ACC112 (cell line): Measurements from ENCODE around the gene PLCXD1.

Experiments used
- H2AFZ ChIP-seq: fragments of 200-600 bp; sonication (generic); one replicate; pipeline ENCODE4 v1.6.0; 2017; ENCODE audit warnings: antibody characterized with exemption, low read length; ENCODE audit not compliant: unreplicated experiment
- H3K27ac ChIP-seq: fragments of 200-600 bp; sonication (generic); 2 replicates; pipeline ENCODE4 v1.5.1; 2014; ENCODE audit warnings: low read depth, mild to moderate bottlenecking, antibody characterized with exemption, low read length, moderate library complexity
- H3K27me3 ChIP-seq: fragments of 200-600 bp; sonication (generic); 2 replicates; pipeline ENCODE4 v1.6.1; 2014; ENCODE audit warnings: mild to moderate bottlenecking, antibody characterized with exemption, low read length, moderate library complexity, mixed read lengths; ENCODE audit not compliant: insufficient read depth
- H3K36me3 ChIP-seq: fragments of 200-600 bp; sonication (generic); 2 replicates; pipeline ENCODE4 v1.6.1; 2016; ENCODE audit warnings: mild to moderate bottlenecking, antibody characterized with exemption, low read length, moderate library complexity, mixed read lengths; ENCODE audit not compliant: insufficient read depth
- H3K4me1 ChIP-seq: fragments of 200-600 bp; sonication (generic); one replicate; pipeline ENCODE4 v1.6.1; 2016; ENCODE audit warnings: low read length, mixed read lengths; ENCODE audit not compliant: insufficient read depth, unreplicated experiment, control insufficient read depth
- H3K4me3 ChIP-seq: fragments of 200-600 bp; sonication (generic); 2 replicates; pipeline ENCODE4 v1.5.1; 2014; ENCODE audit warnings: mild to moderate bottlenecking, low read depth, low read length
- H3K79me2 ChIP-seq: fragments of 200-600 bp; sonication (generic); one replicate; pipeline ENCODE4 v1.6.0; 2016; ENCODE audit warnings: low read length; ENCODE audit not compliant: control insufficient read depth, unreplicated experiment, insufficient read depth

PLCXD1 gene

GRCh38 chrX:331151-331824, 50.1 kb downstream of the PLCXD1 start:
- peaks cover 13% of the 10 kb centered on the region; the same call in 1 of the 2 replicates for H3K27me3 ChIP-seq
- no peak overlapping the region for H2AFZ ChIP-seq
- H3K4me3 ChIP-seq, result peak overlapping the region; percentile 48; the same call in 1 of the 2 replicates
- no peaks in the 10 kb centered on the region for H3K79me2 ChIP-seq
- H3K36me3 ChIP-seq, result peaks cover 14% of the 10 kb centered on the region; the same call in 1 of the 2 replicates
- H3K4me1 ChIP-seq, result peaks cover 13% of the 10 kb centered on the region
- no peak overlapping the region for H3K27ac ChIP-seq

DNA sequence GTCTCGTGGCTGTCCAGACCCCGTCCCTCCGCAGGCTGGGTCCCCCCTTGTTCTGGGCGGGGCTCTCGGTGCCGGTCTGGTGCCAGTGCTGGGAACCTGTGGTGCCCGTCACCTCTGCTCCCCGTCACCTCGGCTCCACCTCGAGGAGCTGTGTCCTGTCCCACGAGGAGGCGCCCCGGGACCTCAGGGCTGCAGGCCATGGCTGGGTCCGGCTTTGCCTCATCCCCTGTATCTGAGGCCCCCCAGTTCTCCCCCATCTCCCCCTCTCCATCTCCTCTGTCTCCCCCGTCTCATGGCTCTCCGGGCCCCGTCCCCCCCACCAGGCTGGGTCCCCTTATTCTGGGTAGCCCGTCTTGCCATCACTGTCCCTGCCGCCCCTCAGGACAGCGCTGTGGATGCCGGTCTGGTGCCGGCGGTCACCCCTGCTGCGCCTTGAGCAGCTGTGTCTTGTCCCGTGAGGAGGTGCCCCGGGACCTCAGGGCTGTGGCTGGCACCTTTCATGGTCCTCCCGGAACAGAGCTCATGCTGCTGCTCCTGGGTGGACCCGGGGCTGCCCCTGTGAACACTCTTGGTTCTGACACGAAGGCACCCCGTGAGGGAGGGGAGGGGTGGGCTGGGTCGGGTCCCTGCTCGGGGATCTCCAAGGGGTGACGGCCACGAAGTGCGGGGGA, 50.8 kb downstream of the PLCXD1 start:
- H2AFZ ChIP-seq, result no peak overlapping the region
- no peak overlapping the region for H3K4me3 ChIP-seq

GRCh38 chrX:332496-332860, 51.3 kb downstream of the PLCXD1 start:
- H3K4me1 ChIP-seq, result peaks cover 13% of the 10 kb centered on the region
- H3K4me3 ChIP-seq, result no peak overlapping the region
- H3K27ac ChIP-seq, result no peak overlapping the region
- peaks cover 13% of the 10 kb centered on the region; the same call in 1 of the 2 replicates for H3K27me3 ChIP-seq
- H3K36me3 ChIP-seq, result peaks cover 23% of the 10 kb centered on the region; the same call in 1 of the 2 replicates
- no peak overlapping the region for H2AFZ ChIP-seq
- no peaks in the 10 kb centered on the region for H3K79me2 ChIP-seq

More for the DNA sequence above, 50.8 kb downstream of the PLCXD1 start:
- H3K4me1 ChIP-seq, result peaks cover 13% of the 10 kb centered on the region
- H3K36me3 ChIP-seq, result peaks cover 20% of the 10 kb centered on the region; the same call in 1 of the 2 replicates
- no peak overlapping the region for H3K27ac ChIP-seq
- no peaks in the 10 kb centered on the region for H3K79me2 ChIP-seq
- H3K27me3 ChIP-seq, result peaks cover 13% of the 10 kb centered on the region; the same call in 1 of the 2 replicates

DNA sequence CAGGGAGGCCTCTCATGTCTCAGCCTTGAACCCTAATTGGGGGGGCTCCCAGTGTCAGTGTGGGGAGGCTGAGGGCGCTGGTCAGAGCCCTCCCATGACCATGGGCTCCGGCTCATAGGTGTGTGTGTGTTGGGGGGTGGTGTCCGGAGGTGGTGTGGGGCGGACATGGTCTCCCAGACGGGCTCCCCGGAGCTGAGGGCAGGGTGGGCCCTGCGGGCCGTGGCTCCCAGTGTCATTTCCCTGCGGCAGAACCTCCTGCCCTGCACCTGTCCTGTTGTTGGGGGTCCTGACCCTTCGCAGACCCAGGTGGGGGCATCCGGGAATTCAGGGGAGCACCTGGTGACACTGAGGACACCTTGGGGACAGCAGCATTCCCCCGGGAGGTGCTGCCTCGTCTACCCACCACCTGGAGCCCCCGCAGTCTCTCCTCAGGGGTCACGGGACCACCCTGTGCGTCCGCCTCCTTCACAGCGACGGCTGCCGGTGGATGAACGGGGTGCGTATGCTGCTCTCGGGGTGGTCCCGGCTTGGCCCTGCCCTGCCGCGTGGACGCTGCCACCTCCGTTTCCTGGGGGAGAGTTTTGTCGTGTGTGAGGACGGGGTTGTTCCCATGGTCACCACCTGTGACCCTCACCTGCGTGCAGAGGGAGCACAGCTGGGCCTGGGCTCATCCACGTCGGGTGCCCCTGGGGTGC, 51.9 kb downstream of the PLCXD1 start:
- peaks cover 13% of the 10 kb centered on the region for H3K4me1 ChIP-seq
- no peak overlapping the region for H3K4me3 ChIP-seq
- no peak overlapping the region for H2AFZ ChIP-seq
- peaks cover 13% of the 10 kb centered on the region; the same call in 1 of the 2 replicates for H3K27me3 ChIP-seq
- H3K36me3 ChIP-seq, result peaks cover 29% of the 10 kb centered on the region; the same call in 1 of the 2 replicates
- H3K79me2 ChIP-seq, result no peaks in the 10 kb centered on the region
- H3K27ac ChIP-seq, result no peak overlapping the region

- Histone ChIP-seq H3K27ac (no peak overlapping the region), H2AFZ (no peak overlapping the region), H3K4me3 (no peak overlapping the region), H3K79me2 (no peaks in the 10 kb centered on the region), H3K36me3 (peaks cover 36% of the 10 kb centered on the region; the same call in 1 of the 2 replicates), H3K4me1 (peaks cover 13% of the 10 kb centered on the region), H3K27me3 (peaks cover 13% of the 10 kb centered on the region; the same call in 1 of the 2 replicates)
Measured at GRCh38 chrX:333611-334311, 52.6 kb downstream of the PLCXD1 start.

- no peak overlapping the region for H3K4me3 ChIP-seq
- H3K36me3 ChIP-seq, result peaks cover 38% of the 10 kb centered on the region; the same call in 1 of the 2 replicates
- peaks cover 13% of the 10 kb centered on the region for H3K4me1 ChIP-seq
Measured at GRCh38 chrX:334331-334891, 53.2 kb downstream of the PLCXD1 start.

DNA sequence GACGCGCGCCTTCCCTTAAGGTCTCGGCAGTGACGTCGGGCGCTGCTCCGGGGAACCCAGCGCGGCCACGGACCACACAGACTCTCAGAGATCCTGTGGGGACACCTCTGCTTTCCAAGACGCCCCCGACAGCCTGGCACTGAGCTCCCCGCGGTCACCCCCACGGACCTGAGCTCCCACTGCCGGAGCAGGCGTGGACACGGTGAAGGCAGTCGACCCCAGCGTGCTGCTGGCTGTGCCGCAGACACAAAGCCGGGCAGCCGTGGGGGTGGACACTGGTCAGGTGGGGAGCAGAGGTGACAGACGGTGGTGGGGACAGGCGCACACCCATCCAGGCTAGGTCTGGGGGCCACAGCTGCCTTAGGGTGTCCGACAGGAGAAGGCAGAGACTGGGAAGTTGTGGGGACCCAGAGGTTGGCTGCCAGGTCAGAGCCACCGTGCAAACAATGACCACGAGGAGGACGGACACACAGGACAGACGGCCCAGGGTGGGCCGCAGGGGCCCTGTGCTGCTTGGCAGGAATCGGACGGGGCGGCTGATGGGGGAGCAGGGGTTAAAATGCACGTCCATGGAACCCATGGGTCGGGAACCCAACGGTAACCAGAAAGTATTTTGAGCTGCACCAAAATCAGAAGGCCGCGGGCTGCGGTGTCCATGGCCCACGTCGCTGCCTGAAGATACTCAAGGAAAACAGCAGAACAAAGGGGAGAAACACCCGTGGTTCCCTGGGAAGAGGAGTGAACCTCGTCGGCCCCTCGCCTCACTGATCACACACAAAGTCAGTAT, 54.0 kb downstream of the PLCXD1 start:
- Histone ChIP-seq H3K79me2 (no peaks in the 10 kb centered on the region), H2AFZ (no peak overlapping the region), H3K36me3 (peaks cover 38% of the 10 kb centered on the region; the same call in 1 of the 2 replicates), H3K27ac (no peak overlapping the region), H3K27me3 (peaks cover 12% of the 10 kb centered on the region; the same call in 1 of the 2 replicates), H3K4me1 (peaks cover 13% of the 10 kb centered on the region), H3K4me3 (no peak overlapping the region)

More at GRCh38 chrX:334331-334891, 53.2 kb downstream of the PLCXD1 start:
- H3K79me2 ChIP-seq, result no peaks in the 10 kb centered on the region
- H2AFZ ChIP-seq, result no peak overlapping the region
- H3K27ac ChIP-seq, result no peak overlapping the region
- peaks cover 13% of the 10 kb centered on the region; the same call in 1 of the 2 replicates for H3K27me3 ChIP-seq

- Histone ChIP-seq H3K27me3 (peaks cover 6% of the 10 kb centered on the region; the same call in 1 of the 2 replicates), H3K4me1 (peaks cover 13% of the 10 kb centered on the region), H3K36me3 (peaks cover 41% of the 10 kb centered on the region; the same call in 1 of the 2 replicates), H3K4me3 (no peak overlapping the region), H2AFZ (no peak overlapping the region), H3K27ac (no peak overlapping the region), H3K79me2 (no peaks in the 10 kb centered on the region)
Measured at GRCh38 chrX:335758-336155, 54.6 kb downstream of the PLCXD1 start.

DNA sequence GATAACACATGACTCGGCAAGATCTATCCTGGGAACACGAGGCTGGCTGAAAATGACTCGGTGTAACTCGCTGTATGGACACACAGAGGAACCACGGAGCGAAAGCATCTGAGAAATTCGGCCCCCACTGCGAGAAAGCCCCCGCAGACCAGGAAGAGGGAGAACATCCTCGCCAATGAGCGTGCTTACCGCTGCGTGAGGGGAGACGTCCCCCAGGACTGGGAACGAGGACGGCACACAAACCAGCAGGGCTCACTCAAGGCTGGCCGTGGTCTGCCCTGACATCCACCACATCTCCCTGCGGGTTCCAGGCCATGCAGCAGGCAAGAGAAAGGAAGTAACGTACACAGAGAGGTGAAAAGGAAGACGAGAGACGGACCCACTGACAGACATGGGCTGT, 55.0 kb downstream of the PLCXD1 start:
- H3K27ac ChIP-seq, result no peak overlapping the region
- H2AFZ ChIP-seq, result no peak overlapping the region
- no peaks in the 10 kb centered on the region for H3K79me2 ChIP-seq
- peaks cover 1% of the 10 kb centered on the region; the same call in 1 of the 2 replicates for H3K27me3 ChIP-seq
- no peak overlapping the region for H3K4me3 ChIP-seq
- H3K4me1 ChIP-seq, result peaks cover 8% of the 10 kb centered on the region
- H3K36me3 ChIP-seq, result peaks cover 44% of the 10 kb centered on the region; the same call in 1 of the 2 replicates
